ENCODE data around the gene KIAA0513. TPM values are rescaled to one million over a fixed set of nuclear protein-coding genes. Genes with fewer than 3 reads are reported as not detected.

The KIAA0513 gene
- total and polyA plus RNA-seq, 2 donors (not counting 3 experiments of a cell fraction or from before 2014, with no cell fraction given), result 1.8 to 4.3 TPM

- Histone ChIP-seq H3K27me3 (ENCODE audit: control insufficient read depth in 2 of 2, insufficient read depth in 2 of 2, low read length in 2 of 2) (no peaks in the 10 kb centered on the region), H3K79me2 (ENCODE audit: control insufficient read depth, insufficient read depth, low read length) (no peaks in the 10 kb centered on the region), H2AFZ (ENCODE audit: low read depth, low read length) (no peak overlapping the region), H3K4me3 (replicated peaks in 1 of 3; ENCODE audit: insufficient read depth in 1 of 3, low read depth in 1 of 3, low read length in 3 of 3) (no peak overlapping the region), H4K20me1 (replicated peaks; ENCODE audit: control insufficient read depth, extremely low read depth, insufficient read depth, low read length) (no peaks in the 10 kb centered on the region), H3K4me1 (ENCODE audit: control insufficient read depth, extremely low read depth, insufficient read depth, low read length) (peaks cover 3% of the 10 kb centered on the region), H3K4me2 (ENCODE audit: insufficient read depth, low read length) (no peak overlapping the region), H3K9me1 (replicated peaks; ENCODE audit: control insufficient read depth, extremely low read depth, insufficient read depth, low read length) (no peaks in the 10 kb centered on the region), H3K27ac (ENCODE audit: insufficient read depth, low read depth, low read length) (no peak overlapping the region), H3K9me3 (replicated peaks; ENCODE audit: control insufficient read depth, insufficient read depth, low read length) (no peaks in the 10 kb centered on the region), H3K36me3 (ENCODE audit: control insufficient read depth in 2 of 2, extremely low read depth in 1 of 2, insufficient read depth in 2 of 2, low read length in 2 of 2) (no peaks in the 10 kb centered on the region), H3K9ac (replicated peaks; ENCODE audit: extremely low read depth, insufficient read depth, low read length) (no peak overlapping the region)
- dilution Hi-C loops (cut with MboI; ENCODE audit: extremely low pct_ligation_motif_present, low sequenced_read_pairs), result no loop called here
- DNase-seq (ENCODE audit: low read depth, low spot score) (no peak), FAIRE-seq (no peak)
- BruUV-seq (replicated peaks), result no TSS peak
- ChIA-PET POLR2A (no interaction called here), CTCF (interaction anchor here (1.6 kb wide), 1 partner anchor 25 kb away, joined by 8 read pairs; no protein-coding TSS in a partner anchor)
- intact Hi-C loops (cut with micrococcal nuclease), result no loop called here
- no peak for TF ChIP-seq EZH2 (IDR thresholded peaks at IDR 0.05; ENCODE audit: borderline replicate concordance, low read depth, low read length, severe bottlenecking)
- no peak for TF ChIP-seq POLR2A (IDR thresholded peaks at IDR 0.05; ENCODE audit: low read depth, low read length)
- TF ChIP-seq FOS (IDR thresholded peaks at IDR 0.05; ENCODE audit: borderline replicate concordance, insufficient read depth, low read length), result no peak
These were observed 34.0 kb downstream of the KIAA0513 start for GRCh38 chr16:85061566-85061965.

GRCh38 chr16:85062323-85062722, 34.7 kb downstream of the KIAA0513 start:
- no TSS peak for BruUV-seq (replicated peaks)
- no peak for FAIRE-seq
- H3K36me3 ChIP-seq (ENCODE audit: control insufficient read depth in 2 of 2, extremely low read depth in 1 of 2, insufficient read depth in 2 of 2, low read length in 2 of 2), result no peaks in the 10 kb centered on the region
- POLR2A ChIA-PET, result no interaction called here
- CTCF ChIA-PET, result interaction anchor here (1.6 kb wide), 1 partner anchor 24 kb away, joined by 8 read pairs; no protein-coding TSS in a partner anchor
- no peak for TF ChIP-seq MAX (IDR thresholded peaks at IDR 0.05; ENCODE audit: insufficient read depth, insufficient read length)
- no peak for TF ChIP-seq JUN (IDR thresholded peaks at IDR 0.05; ENCODE audit: borderline replicate concordance, insufficient read depth, insufficient read length, low read depth)
- no peak for TF ChIP-seq MYC (IDR thresholded peaks at IDR 0.05; ENCODE audit: low read depth, low read length)
- no peak for TF ChIP-seq GATA2 (IDR thresholded peaks at IDR 0.05; ENCODE audit: insufficient read depth, insufficient read length, low read depth, low read length)
- TF ChIP-seq POLR2A (IDR thresholded peaks at IDR 0.05; ENCODE audit: low read depth, low read length), result no peak
- TF ChIP-seq POLR2AphosphoS5 (IDR thresholded peaks at IDR 0.05; ENCODE audit: insufficient read depth, low read depth, low read length), result no peak
- no peak for TF ChIP-seq FOS (IDR thresholded peaks at IDR 0.05; ENCODE audit: borderline replicate concordance, insufficient read depth, low read length)
- peaks cover 3% of the 10 kb centered on the region for H3K4me1 ChIP-seq (ENCODE audit: control insufficient read depth, extremely low read depth, insufficient read depth, low read length)
- no peak overlapping the region for H3K4me2 ChIP-seq (ENCODE audit: insufficient read depth, low read length)
- no peak overlapping the region for H2AFZ ChIP-seq (ENCODE audit: low read depth, low read length)
- H3K9me3 ChIP-seq (replicated peaks; ENCODE audit: control insufficient read depth, insufficient read depth, low read length), result no peaks in the 10 kb centered on the region
- intact Hi-C loops (cut with micrococcal nuclease) (no loop called here), dilution Hi-C loops (cut with MboI; ENCODE audit: extremely low pct_ligation_motif_present, low sequenced_read_pairs) (no loop called here)
- no peak overlapping the region for H3K27ac ChIP-seq (ENCODE audit: insufficient read depth, low read depth, low read length)
- H3K9me1 ChIP-seq (replicated peaks; ENCODE audit: control insufficient read depth, extremely low read depth, insufficient read depth, low read length), result no peaks in the 10 kb centered on the region
- no peaks in the 10 kb centered on the region for H3K79me2 ChIP-seq (ENCODE audit: control insufficient read depth, insufficient read depth, low read length)
- H3K27me3 ChIP-seq (ENCODE audit: control insufficient read depth in 2 of 2, insufficient read depth in 2 of 2, low read length in 2 of 2), result no peaks in the 10 kb centered on the region
- H3K4me3 ChIP-seq (replicated peaks in 1 of 3; ENCODE audit: insufficient read depth in 1 of 3, low read depth in 1 of 3, low read length in 3 of 3), result no peak overlapping the region
- H4K20me1 ChIP-seq (replicated peaks; ENCODE audit: control insufficient read depth, extremely low read depth, insufficient read depth, low read length), result no peaks in the 10 kb centered on the region
- DNase-seq (ENCODE audit: low read depth, low spot score), result no peak
- no peak overlapping the region for H3K9ac ChIP-seq (replicated peaks; ENCODE audit: extremely low read depth, insufficient read depth, low read length)

Measured in endothelial cell of umbilical vein (primary cell).